Mammary epithelial cell (primary cell): ENCODE results near the gene DDX39A.

Experiments used
- EZH2 ChIP-seq: IDR thresholded peaks from 2 replicates; pipeline ENCODE4 v1.6.1; 2012; ENCODE audit warnings: low read length, inconsistent platforms, borderline replicate concordance
- TF ChIP-seq, protein P1 (sequence below), 2 donors: IDR thresholded peaks in 1 of 2; conservative IDR thresholded peaks in 1 of 2; 2 replicates each; pipeline ENCODE4 v1.5.1; 2011 to 2012; ENCODE audit warnings: inconsistent platforms in 2 of 2, low read length in 2 of 2, mild to moderate bottlenecking in 2 of 2, control low read depth in 1 of 2, low read depth in 1 of 2; ENCODE audit not compliant: insufficient read depth in 1 of 2; ENCODE audit errors: extremely low read depth in 1 of 2

GRCh38 chr19:14406645-14407401 lies 12.3 kb downstream of the DDX39A start:
- TF ChIP-seq, protein P1, sequence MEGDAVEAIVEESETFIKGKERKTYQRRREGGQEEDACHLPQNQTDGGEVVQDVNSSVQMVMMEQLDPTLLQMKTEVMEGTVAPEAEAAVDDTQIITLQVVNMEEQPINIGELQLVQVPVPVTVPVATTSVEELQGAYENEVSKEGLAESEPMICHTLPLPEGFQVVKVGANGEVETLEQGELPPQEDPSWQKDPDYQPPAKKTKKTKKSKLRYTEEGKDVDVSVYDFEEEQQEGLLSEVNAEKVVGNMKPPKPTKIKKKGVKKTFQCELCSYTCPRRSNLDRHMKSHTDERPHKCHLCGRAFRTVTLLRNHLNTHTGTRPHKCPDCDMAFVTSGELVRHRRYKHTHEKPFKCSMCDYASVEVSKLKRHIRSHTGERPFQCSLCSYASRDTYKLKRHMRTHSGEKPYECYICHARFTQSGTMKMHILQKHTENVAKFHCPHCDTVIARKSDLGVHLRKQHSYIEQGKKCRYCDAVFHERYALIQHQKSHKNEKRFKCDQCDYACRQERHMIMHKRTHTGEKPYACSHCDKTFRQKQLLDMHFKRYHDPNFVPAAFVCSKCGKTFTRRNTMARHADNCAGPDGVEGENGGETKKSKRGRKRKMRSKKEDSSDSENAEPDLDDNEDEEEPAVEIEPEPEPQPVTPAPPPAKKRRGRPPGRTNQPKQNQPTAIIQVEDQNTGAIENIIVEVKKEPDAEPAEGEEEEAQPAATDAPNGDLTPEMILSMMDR (conservative IDR thresholded peaks at IDR 0.05 in 1 of 2, IDR thresholded peaks at IDR 0.05 in 1 of 2; ENCODE audit: extremely low read depth in 1 of 2, insufficient read depth in 1 of 2, low read depth in 1 of 2, low read length in 2 of 2), result no peak
- TF ChIP-seq EZH2, result no peak
